Measurements from ENCODE around the gene WDR54.

WDR54 gene

DNA sequence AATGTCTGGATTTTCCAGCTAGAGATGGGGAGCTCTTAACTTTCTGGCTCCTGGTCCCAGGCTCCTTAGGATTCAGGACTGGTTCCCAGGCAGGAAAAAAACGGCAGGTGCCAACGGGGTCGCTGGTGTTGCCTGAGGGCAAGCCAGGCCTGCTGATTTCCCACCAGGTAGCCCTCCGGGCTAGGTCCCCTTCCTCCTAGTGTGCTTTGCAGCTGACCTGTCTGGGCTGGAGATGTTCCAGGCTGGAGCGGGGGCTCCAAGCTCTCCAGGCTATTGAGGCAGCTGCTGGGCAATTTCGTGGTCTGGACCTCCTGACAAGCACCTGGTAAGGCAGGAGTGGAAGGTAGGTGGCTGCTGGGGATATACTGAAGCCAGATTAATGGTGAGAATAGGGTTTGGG lies 53.0 kb downstream of the WDR54 start:
- peaks cover 12% of the 10 kb centered on the region for H3K79me1 ChIP-seq (replicated peaks; ENCODE audit: low read length, poor library complexity, severe bottlenecking)
- H2BK5ac ChIP-seq (ENCODE audit: low read depth, low read length, poor library complexity, severe bottlenecking): no peak overlapping the region
- no peaks in the 10 kb centered on the region for H3K9me3 ChIP-seq (ENCODE audit: control insufficient read depth, low read length)
- DNase-seq: no peak
- no peak overlapping the region for H3K23ac ChIP-seq (ENCODE audit: low read length in 2 of 2)
- no peak overlapping the region for H4K8ac ChIP-seq (ENCODE audit: low read length)
- H2BK15ac ChIP-seq (ENCODE audit: low read depth, poor library complexity, severe bottlenecking): no peak overlapping the region
- H3K9ac ChIP-seq (ENCODE audit: low read length): no peak overlapping the region
- peaks cover 11% of the 10 kb centered on the region for H3K4me1 ChIP-seq (ENCODE audit: control insufficient read depth, insufficient read depth, low read depth, low read length)
- no peak overlapping the region for H3K14ac ChIP-seq (ENCODE audit: low read length in 2 of 2)
- WGBS: 95% methylated on average over 6 of the region's 6 CpGs
- no peak overlapping the region for H2AFZ ChIP-seq (ENCODE audit: low read depth, low read length)
- no peak overlapping the region for H3K27ac ChIP-seq (ENCODE audit: low read length, poor library complexity, severe bottlenecking)
- H2BK12ac ChIP-seq (ENCODE audit: low read length in 2 of 2): no peak overlapping the region
- H3K4me3 ChIP-seq (ENCODE audit: insufficient read depth in 1 of 2, low read depth in 1 of 2, low read length in 2 of 2): no peak overlapping the region
- H3K4me2 ChIP-seq (ENCODE audit: low read length, poor library complexity, severe bottlenecking): no peak overlapping the region
- H2AK5ac ChIP-seq (ENCODE audit: low read length, severe bottlenecking): no peak overlapping the region
- H2BK120ac ChIP-seq (ENCODE audit: low read depth, low read length): no peak overlapping the region
- no peak overlapping the region for H3K18ac ChIP-seq (ENCODE audit: low read depth in 1 of 2, low read length in 2 of 2)
- H3K36me3 ChIP-seq (ENCODE audit: control insufficient read depth in 1 of 2, insufficient read depth in 2 of 2, low read depth in 1 of 2, low read length in 2 of 2): peaks cover 27 to 39% of the 10 kb centered on the region in 2 experiments
- no peak overlapping the region for H4K91ac ChIP-seq (ENCODE audit: low read length)
- H3K27me3 ChIP-seq (ENCODE audit: control insufficient read depth in 1 of 2, insufficient read depth in 1 of 2, low read length in 2 of 2): no peaks in the 10 kb centered on the region
- no peak overlapping the region for H3K4ac ChIP-seq (ENCODE audit: low read depth in 1 of 2, low read length in 2 of 2)

- WGBS: 99% methylated on average over 5 of the region's 5 CpGs
- no peak overlapping the region for H2AFZ ChIP-seq (ENCODE audit: low read depth, low read length)
- H2BK15ac ChIP-seq (ENCODE audit: low read depth, poor library complexity, severe bottlenecking): no peak overlapping the region
Observed at GRCh38 chr2:74474899-74475298, 53.4 kb downstream of the WDR54 start.

More at GRCh38 chr2:74474899-74475298, 53.4 kb downstream of the WDR54 start:
- H3K27me3 ChIP-seq (ENCODE audit: control insufficient read depth in 1 of 2, insufficient read depth in 1 of 2, low read length in 2 of 2): no peaks in the 10 kb centered on the region
- no peak overlapping the region for H3K18ac ChIP-seq (ENCODE audit: low read depth in 1 of 2, low read length in 2 of 2)
- no peak overlapping the region for H3K4me3 ChIP-seq (ENCODE audit: insufficient read depth in 1 of 2, low read depth in 1 of 2, low read length in 2 of 2)
- no peak overlapping the region for H3K4ac ChIP-seq (ENCODE audit: low read depth in 1 of 2, low read length in 2 of 2)
- no peak overlapping the region for H4K91ac ChIP-seq (ENCODE audit: low read length)
- peaks cover 13% of the 10 kb centered on the region for H3K79me1 ChIP-seq (replicated peaks; ENCODE audit: low read length, poor library complexity, severe bottlenecking)
- no peak for DNase-seq
- no peak overlapping the region for H2BK120ac ChIP-seq (ENCODE audit: low read depth, low read length)
- no peak overlapping the region for H3K4me2 ChIP-seq (ENCODE audit: low read length, poor library complexity, severe bottlenecking)
- no peak overlapping the region for H3K27ac ChIP-seq (ENCODE audit: low read length, poor library complexity, severe bottlenecking)
- H2AK5ac ChIP-seq (ENCODE audit: low read length, severe bottlenecking): no peak overlapping the region
- no peak overlapping the region for H4K8ac ChIP-seq (ENCODE audit: low read length)
- no peak overlapping the region for H2BK12ac ChIP-seq (ENCODE audit: low read length in 2 of 2)
- no peak overlapping the region for H3K23ac ChIP-seq (ENCODE audit: low read length in 2 of 2)
- H3K9me3 ChIP-seq (ENCODE audit: control insufficient read depth, low read length): no peaks in the 10 kb centered on the region
- H3K14ac ChIP-seq (ENCODE audit: low read length in 2 of 2): no peak overlapping the region
- H3K36me3 ChIP-seq (ENCODE audit: control insufficient read depth in 1 of 2, insufficient read depth in 2 of 2, low read depth in 1 of 2, low read length in 2 of 2): peaks cover 27 to 43% of the 10 kb centered on the region in 2 experiments
- no peak overlapping the region for H2BK5ac ChIP-seq (ENCODE audit: low read depth, low read length, poor library complexity, severe bottlenecking)
- H3K9ac ChIP-seq (ENCODE audit: low read length): no peak overlapping the region
- H3K4me1 ChIP-seq (ENCODE audit: control insufficient read depth, insufficient read depth, low read depth, low read length): peaks cover 11% of the 10 kb centered on the region
